Measurements from ENCODE around the gene TBC1D7. TPM values are rescaled to one million over a fixed set of nuclear protein-coding genes. Genes with fewer than 3 reads are reported as not detected.

TBC1D7 gene
- total and polyA plus RNA-seq, 10 of the 15 experiments (the other 5 are each of a cell fraction or from before 2014, with no cell fraction given) = 20.1 to 65.9 (median 31.3) TPM

DNA sequence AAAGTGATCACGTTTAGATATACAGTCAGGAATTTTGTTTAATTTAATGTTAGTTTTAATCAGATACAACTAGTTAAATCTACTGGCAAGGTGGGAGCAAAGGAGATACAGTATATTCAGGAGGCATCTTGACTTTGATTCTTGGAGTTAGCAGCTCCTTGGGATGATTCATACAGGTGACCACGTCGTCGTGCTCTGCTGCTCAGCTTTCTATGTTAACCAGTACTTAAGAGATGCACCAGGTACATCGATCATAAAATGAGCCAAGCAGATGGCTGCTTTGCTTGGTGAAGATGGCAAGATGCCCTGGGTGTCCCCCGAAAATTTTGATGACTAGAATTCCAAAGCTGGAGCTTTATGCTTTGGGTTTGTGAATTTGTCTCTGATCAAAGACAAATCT is 64.7 kb downstream of the TBC1D7 start:
- DNase-seq (ENCODE audit: low read depth, low spot score) (no peak), ATAC-seq (no peak), FAIRE-seq (no peak)
- SMC1A ChIA-PET (ENCODE audit: uncharacterized antibody, unreplicated experiment) = interaction anchor here (0.8 to 2.4 kb wide), 14 partner anchors 9 to 215 kb away, joined by 3 to 11 read pairs (median 6); no protein-coding TSS in a partner anchor
- Histone ChIP-seq H3K9me3 (replicated peaks; ENCODE audit: control insufficient read depth, insufficient read depth, low read length) (no peaks in the 10 kb centered on the region), H3K9ac (ENCODE audit: control insufficient read depth, insufficient read depth, low read length) (no peak overlapping the region), H3K4me3 (no peak overlapping the region), H3K4me2 (ENCODE audit: control insufficient read depth, insufficient read depth) (peak overlapping the region; percentile 38; the same call in 1 of the 2 replicates), H3K36me3 (ENCODE audit: control insufficient read depth in 2 of 2, insufficient read depth in 2 of 2, low read length in 1 of 2) (no peaks in the 10 kb centered on the region), H2AFZ (ENCODE audit: control insufficient read depth, low read depth, low read length) (peak overlapping the region; percentile 4; the same call in 1 of the 2 replicates), H3K4me1 (ENCODE audit: control insufficient read depth, insufficient read depth, low read length) (peaks cover 54% of the 10 kb centered on the region), H3K27ac (ENCODE audit: control insufficient read depth, insufficient read depth) (no peak overlapping the region), H4K20me1 (ENCODE audit: control insufficient read depth, insufficient read depth) (no peaks in the 10 kb centered on the region), H3K27me3 (replicated peaks in 1 of 2; ENCODE audit: control insufficient read depth in 2 of 2, insufficient read depth in 2 of 2, low read length in 1 of 2) (no peaks in the 10 kb centered on the region), H3K79me2 (ENCODE audit: control insufficient read depth, insufficient read depth, low read length) (no peaks in the 10 kb centered on the region)
- 42% methylated on average over 6 of the region's 6 CpGs for WGBS (ENCODE audit: insufficient coverage, insufficient replicate concordance, low lambda C conversion rate, missing lambda C conversion rate)
- intact Hi-C loops (cut with micrococcal nuclease; ENCODE audit: unreplicated experiment) (loop anchor here (1.0 kb wide), 1 partner anchor 9 kb away; no protein-coding TSS in a partner anchor), in situ Hi-C loops (cut with MboI) (no loop called here)
- BruUV-seq (replicated peaks) = no TSS peak
- POLR2A ChIA-PET = interaction anchor here (1.1 to 2.1 kb wide), 6 partner anchors 9 to 64 kb away, joined by 3 to 16 read pairs (median 4); partner anchors contain the start of gene TBC1D7
- RAD21 ChIA-PET (ENCODE audit: unreplicated experiment) = interaction anchor here (0.8 to 2.3 kb wide), 8 partner anchors 9 to 68 kb away, joined by 3 to 7 read pairs (median 4); partner anchors contain the start of gene TBC1D7
- CTCF ChIA-PET = interaction anchor here (0.6 to 1.9 kb wide), 13 partner anchors 9 to 190 kb away, joined by 3 to 11 read pairs (median 3); no protein-coding TSS in a partner anchor
- TF ChIP-seq CREB1 (IDR thresholded peaks at IDR 0.05; ENCODE audit: low read depth) = no peak
- TF ChIP-seq RUNX3 (IDR thresholded peaks at IDR 0.05; ENCODE audit: low read length) = peak; percentile 51
- peak; percentile 61; the same call in 1 of the 2 replicates for TF ChIP-seq PAX5 (IDR thresholded peaks at IDR 0.05; ENCODE audit: borderline replicate concordance, low read depth, low read length)
- TF ChIP-seq YY1 (IDR thresholded peaks at IDR 0.05; ENCODE audit: low read depth, low read length) = no peak
- no peak for TF ChIP-seq SUPT20H (IDR thresholded peaks at IDR 0.05; ENCODE audit: borderline replicate concordance, control insufficient read depth, low read depth, low read length)

Measured in GM12878 (cell line).